ENCODE data around the gene GGA1. TPM values are rescaled to one million over a fixed set of nuclear protein-coding genes. Genes with fewer than 3 reads are reported as not detected.

GGA1 gene
- polyA plus RNA-seq, 1 of the 3 experiments (the other 2 are of a cell fraction): 81.1 TPM

GRCh38 chr22:37581504-37581903 lies 27.1 kb upstream of the GGA1 start:
- TF ChIP-seq MAX (IDR thresholded peaks at IDR 0.05; ENCODE audit: low read depth) (no peak), PBX3 (IDR thresholded peaks at IDR 0.05) (no peak), EZH2phosphoT487 (IDR thresholded peaks at IDR 0.05; ENCODE audit: borderline replicate concordance, low read depth) (no peak), USF1 (IDR thresholded peaks at IDR 0.05; ENCODE audit: borderline replicate concordance, low read depth) (no peak)
- H3K4me3 ChIP-seq (ENCODE audit: low read depth in 2 of 2, low read length in 1 of 2): no peak overlapping the region
- H3K36me3 ChIP-seq (replicated peaks in 1 of 2; ENCODE audit: control insufficient read depth in 1 of 2, insufficient read depth in 2 of 2, low read length in 1 of 2): no peaks in the 10 kb centered on the region
- H2AFZ ChIP-seq (ENCODE audit: low read depth): no peak overlapping the region
- ChIA-PET CTCF (interaction anchor here (3.7 to 3.9 kb wide), 2 partner anchors 14 to 43 kb away, joined by 13 to 32 read pairs; no protein-coding TSS in a partner anchor), POLR2A (no interaction called here)
- DNase-seq: no peak
- H3K27me3 ChIP-seq (ENCODE audit: insufficient read depth): no peaks in the 10 kb centered on the region
- no peaks in the 10 kb centered on the region for H3K79me2 ChIP-seq (ENCODE audit: insufficient read depth)
- peaks cover 4% of the 10 kb centered on the region for H3F3A ChIP-seq (replicated peaks; ENCODE audit: insufficient read depth)
- no peaks in the 10 kb centered on the region for H3K9me3 ChIP-seq
- no peaks in the 10 kb centered on the region for H4K20me1 ChIP-seq (ENCODE audit: insufficient read depth)
- H3K9me2 ChIP-seq: no peaks in the 10 kb centered on the region
- H3K4me2 ChIP-seq: no peak overlapping the region
- H3K27ac ChIP-seq (ENCODE audit: low read depth in 2 of 2, low read length in 1 of 2): no peak overlapping the region
- WGBS (ENCODE audit: low lambda C conversion rate): 59% methylated on average over 8 of the region's 9 CpGs
- no peak overlapping the region for H3K9ac ChIP-seq
- no peaks in the 10 kb centered on the region; a peak in 2 of 4 replicates for H3K4me1 ChIP-seq (ENCODE audit: control insufficient read depth in 1 of 2, insufficient read depth in 2 of 2, low read depth in 1 of 2, low read length in 1 of 2)

- Histone ChIP-seq H3F3A (replicated peaks; ENCODE audit: insufficient read depth) (peaks cover 4% of the 10 kb centered on the region), H3K4me2 (no peak overlapping the region), H3K79me2 (ENCODE audit: insufficient read depth) (no peaks in the 10 kb centered on the region), H3K36me3 (replicated peaks in 1 of 2; ENCODE audit: control insufficient read depth in 1 of 2, insufficient read depth in 2 of 2, low read length in 1 of 2) (no peaks in the 10 kb centered on the region), H3K4me3 (ENCODE audit: low read depth in 2 of 2, low read length in 1 of 2) (no peak overlapping the region), H3K27ac (ENCODE audit: low read depth in 2 of 2, low read length in 1 of 2) (no peak overlapping the region), H2AFZ (ENCODE audit: low read depth) (no peak overlapping the region), H3K4me1 (ENCODE audit: control insufficient read depth in 1 of 2, insufficient read depth in 2 of 2, low read depth in 1 of 2, low read length in 1 of 2) (no peaks in the 10 kb centered on the region; a peak in 2 of 4 replicates), H3K27me3 (ENCODE audit: insufficient read depth) (no peaks in the 10 kb centered on the region), H3K9ac (no peak overlapping the region), H3K9me2 (no peaks in the 10 kb centered on the region), H3K9me3 (no peaks in the 10 kb centered on the region), H4K20me1 (ENCODE audit: insufficient read depth) (no peaks in the 10 kb centered on the region)
- no peak for DNase-seq
- ChIA-PET POLR2A (no interaction called here), CTCF (interaction anchor here (0.8 to 4.3 kb wide), 7 partner anchors 10 to 266 kb away, joined by 3 to 39 read pairs (median 4); no protein-coding TSS in a partner anchor)
- TF ChIP-seq CTCF (IDR thresholded peaks at IDR 0.05) (no peak), CHD2 (IDR thresholded peaks at IDR 0.05; ENCODE audit: low read length, partially characterized antibody) (no peak), USF2 (IDR thresholded peaks at IDR 0.05; ENCODE audit: borderline replicate concordance, low read depth, low read length) (no peak), FOXM1 (IDR thresholded peaks at IDR 0.05; ENCODE audit: low read depth) (no peak), ZBTB33 (IDR thresholded peaks at IDR 0.05; ENCODE audit: borderline replicate concordance, low read depth) (no peak), POLR2AphosphoS5 (IDR thresholded peaks at IDR 0.05; ENCODE audit: low read depth, low read length) (no peak), MAX (IDR thresholded peaks at IDR 0.05; ENCODE audit: low read depth) (no peak), YY1 (IDR thresholded peaks at IDR 0.05; ENCODE audit: low read depth) (no peak), FOSL2 (IDR thresholded peaks at IDR 0.05; ENCODE audit: borderline replicate concordance, low read depth) (no peak), EP300 (IDR thresholded peaks at IDR 0.05; ENCODE audit: borderline replicate concordance in 1 of 2, low read depth in 1 of 2, low read length in 1 of 2) (no peak), GATA2 (CRISPR knock-in tag; IDR thresholded peaks at IDR 0.05) (no peak), FOXJ3 (CRISPR knock-in tag; IDR thresholded peaks at IDR 0.05) (no peak), PBX3 (IDR thresholded peaks at IDR 0.05) (no peak), GABPA (IDR thresholded peaks at IDR 0.05; ENCODE audit: low read depth) (no peak), USF1 (IDR thresholded peaks at IDR 0.05; ENCODE audit: borderline replicate concordance, low read depth) (no peak), JUND (IDR thresholded peaks at IDR 0.05) (no peak)
- 71% methylated on average over 2 of the region's 4 CpGs for WGBS (ENCODE audit: low lambda C conversion rate)
Observed at GRCh38 chr22:37582526-37582925, 26.1 kb upstream of the GGA1 start.
